H9 (cell line): ENCODE results near the gene ATP2A1. TPM values are rescaled to one million over a fixed set of nuclear protein-coding genes. Genes with fewer than 3 reads are reported as not detected.

ENCODE experiments used
- DNase-seq: peaks from one replicate; pipeline ENCODE4 v3.0.0-alpha.2; 2017
- H2AFZ ChIP-seq: one replicate; pipeline ENCODE4 v1.6.1; 2013; ENCODE audit warnings: mild to moderate bottlenecking, low read length, control low read depth, moderate library complexity
- H2AK5ac ChIP-seq: 2 replicates; pipeline ENCODE4 v1.6.1; 2013; ENCODE audit warnings: low read length, control low read depth, mixed read lengths; ENCODE audit not compliant: insufficient read length
- H2BK120ac ChIP-seq: one replicate; pipeline ENCODE4 v1.6.1; 2013; ENCODE audit warnings: low read depth, mild to moderate bottlenecking, low read length, control low read depth, inconsistent platforms; ENCODE audit not compliant: poor library complexity, severe bottlenecking
- H2BK12ac ChIP-seq: 2 replicates; pipeline ENCODE4 v1.6.1; 2013; ENCODE audit warnings: low read length, control low read depth, mixed read lengths, low read depth; ENCODE audit not compliant: insufficient read length
- H2BK15ac ChIP-seq: 2 replicates; pipeline ENCODE4 v1.6.1; 2013; ENCODE audit warnings: low read depth, low read length, control low read depth
- H2BK20ac ChIP-seq: one replicate; pipeline ENCODE4 v1.6.1; 2013; ENCODE audit warnings: low read depth, mild to moderate bottlenecking, low read length, control low read depth, inconsistent platforms; ENCODE audit not compliant: poor library complexity, severe bottlenecking
- H2BK5ac ChIP-seq: 2 replicates; pipeline ENCODE4 v1.6.1; 2013; ENCODE audit warnings: low read length, control low read depth, mixed read lengths; ENCODE audit not compliant: insufficient read length
- H3K14ac ChIP-seq: 2 replicates; pipeline ENCODE4 v1.6.1; 2013; ENCODE audit warnings: low read length, control low read depth; ENCODE audit not compliant: insufficient read depth
- H3K18ac ChIP-seq: 2 replicates; pipeline ENCODE4 v1.6.1; 2013; ENCODE audit warnings: low read depth, mild to moderate bottlenecking, mixed read lengths, low read length, control low read depth; ENCODE audit not compliant: insufficient read length
- H3K23ac ChIP-seq: 2 replicates; pipeline ENCODE4 v1.6.1; 2013; ENCODE audit warnings: low read length, control low read depth, mixed read lengths, low read depth; ENCODE audit not compliant: insufficient read length
- H3K23me2 ChIP-seq: 2 replicates; pipeline ENCODE4 v1.6.1; 2013; ENCODE audit warnings: low read depth, mild to moderate bottlenecking, mixed read lengths, low read length, control low read depth; ENCODE audit not compliant: insufficient read length, poor library complexity, severe bottlenecking
- H3K27ac ChIP-seq: 2 replicates; pipeline ENCODE4 v1.5.1; 2013; ENCODE audit warnings: low read length, control low read depth, mixed read lengths, low read depth; ENCODE audit not compliant: insufficient read length
- H3K27me3 ChIP-seq: 2 replicates; pipeline ENCODE4 v1.6.1; 2013; ENCODE audit warnings: low read length, control low read depth, inconsistent platforms; ENCODE audit not compliant: insufficient read depth
- H3K4ac ChIP-seq: 2 replicates; pipeline ENCODE4 v1.6.1; 2013; ENCODE audit warnings: low read depth, mild to moderate bottlenecking, control low read depth, inconsistent platforms, low read length, moderate library complexity
- H3K4me1 ChIP-seq: 2 replicates; pipeline ENCODE4 v1.6.1; 2013; ENCODE audit warnings: low read length, control low read depth, inconsistent platforms; ENCODE audit not compliant: insufficient read depth
- H3K4me2 ChIP-seq: 2 replicates; pipeline ENCODE4 v1.6.1; 2013; ENCODE audit warnings: low read length, control low read depth, mixed read lengths; ENCODE audit not compliant: insufficient read length, insufficient read depth
- H3K56ac ChIP-seq: 2 replicates; pipeline ENCODE4 v1.6.1; 2013; ENCODE audit warnings: low read depth, mild to moderate bottlenecking, mixed read lengths, low read length, control low read depth; ENCODE audit not compliant: insufficient read length
- H3K79me1 ChIP-seq: 2 replicates; pipeline ENCODE4 v1.6.1; 2013; ENCODE audit warnings: low read depth, mild to moderate bottlenecking, moderate library complexity, low read length, control low read depth, inconsistent platforms; ENCODE audit not compliant: insufficient read depth, poor library complexity, severe bottlenecking
- H3K79me2 ChIP-seq: 2 replicates; pipeline ENCODE4 v1.6.1; 2013; ENCODE audit warnings: low read length, control low read depth, inconsistent platforms; ENCODE audit not compliant: insufficient read depth
- H3K9ac ChIP-seq: 2 replicates; pipeline ENCODE4 v1.6.1; 2013; ENCODE audit warnings: low read length, control low read depth, mixed read lengths; ENCODE audit not compliant: insufficient read length; ENCODE audit errors: extremely low read depth
- H3K9me3 ChIP-seq: one replicate; pipeline ENCODE4 v1.6.1; 2013; ENCODE audit warnings: low read depth, low read length, inconsistent platforms; ENCODE audit not compliant: control insufficient read depth
- H3T11ph ChIP-seq: one replicate; pipeline ENCODE4 v1.6.1; 2013; ENCODE audit warnings: mild to moderate bottlenecking, low read length, control low read depth, inconsistent platforms
- H4K20me1 ChIP-seq: one replicate; pipeline ENCODE4 v1.6.1; 2013; ENCODE audit not compliant: control insufficient read depth, insufficient read length, insufficient read depth
- H4K5ac ChIP-seq: 2 replicates; pipeline ENCODE4 v1.6.1; 2013; ENCODE audit warnings: low read depth, mild to moderate bottlenecking, mixed read lengths, low read length, control low read depth; ENCODE audit not compliant: insufficient read length
- H4K8ac ChIP-seq: replicated peaks from 2 replicates; pipeline ENCODE4 v1.6.1; 2013; ENCODE audit warnings: low read length, control low read depth, mixed read lengths, low read depth; ENCODE audit not compliant: insufficient read length
- H4K91ac ChIP-seq: 2 replicates; pipeline ENCODE4 v1.6.1; 2013; ENCODE audit warnings: low read depth, mild to moderate bottlenecking, moderate library complexity, mixed read lengths, low read length, control low read depth; ENCODE audit not compliant: insufficient read length
- H3K27ac Mint-ChIP-seq, 3 experiments: 2 replicates in 2 of 3; 3 replicates in 1 of 3; pipeline ENCODE4 v1.8.0; 2020 to 2021; ENCODE audit warnings: mixed read lengths in 3 of 3, mild to moderate bottlenecking in 1 of 3, moderate library complexity in 1 of 3
- H3K27me3 Mint-ChIP-seq: 2 replicates; pipeline ENCODE4 v1.8.0; 2021; ENCODE audit warnings: low read depth, mild to moderate bottlenecking, moderate library complexity, mixed read lengths
- H3K36me3 Mint-ChIP-seq, 3 experiments: 2 replicates in 2 of 3; 3 replicates in 1 of 3; pipeline ENCODE4 v1.8.0; 2020 to 2021; ENCODE audit warnings: low read depth in 3 of 3, mixed read lengths in 3 of 3; ENCODE audit not compliant: insufficient read depth in 1 of 3
- H3K4me1 Mint-ChIP-seq, 2 experiments: 2 replicates each; pipeline ENCODE4 v1.8.0; 2020; ENCODE audit warnings: mixed read lengths in 2 of 2
- H3K4me3 Mint-ChIP-seq, 2 experiments: 2 replicates in 1 of 2; 3 replicates in 1 of 2; pipeline ENCODE4 v1.8.0; 2020 to 2021; ENCODE audit warnings: mild to moderate bottlenecking in 2 of 2, mixed read lengths in 2 of 2, moderate library complexity in 1 of 2
- H3K9me3 Mint-ChIP-seq, 2 experiments: 2 replicates in 1 of 2; 3 replicates in 1 of 2; pipeline ENCODE4 v1.8.0; 2020; ENCODE audit warnings: mild to moderate bottlenecking in 2 of 2, mixed read lengths in 2 of 2, moderate library complexity in 1 of 2
- CTCF ChIP-seq: fragments of 200-600 bp; sonication (generic); conservative IDR thresholded peaks from 3 replicates; pipeline ENCODE4 v1.8.0; 2021; ENCODE audit warnings: antibody characterized with exemption, mild to moderate bottlenecking
- WGBS: extraction: QIAGEN DNeasy Blood & Tissue Kit; methylation state at CpG from one replicate; pipeline ENCODE4 v1.1.7; 2013; ENCODE audit warnings: missing lambda C conversion rate, low lambda C conversion rate, mixed read lengths; ENCODE audit not compliant: insufficient read length; ENCODE audit errors: extremely low coverage; 5-methylcytosine and 5-hydroxymethylcytosine counted together
- total RNA-seq: library from RNA; stranded (reverse); gene quantifications from 2 replicates; pipeline ENCODE4 v1.2.1, GENCODE V29; 2021

ATP2A1 gene
- total RNA-seq, 1 experiment from 2014 or later, result 4.6 TPM

- no peaks in the 10 kb centered on the region for H3K23me2 ChIP-seq
- no peaks in the 10 kb centered on the region for H3K79me1 ChIP-seq
- no peak overlapping the region for H3T11ph ChIP-seq
- no peaks in the 10 kb centered on the region for H3K27me3 Mint-ChIP-seq
- H2AK5ac ChIP-seq, result no peak overlapping the region
- no peaks in the 10 kb centered on the region for H3K27me3 ChIP-seq
- H3K4ac ChIP-seq, result no peak overlapping the region
- H3K18ac ChIP-seq, result no peak overlapping the region
- no peak overlapping the region for H2AFZ ChIP-seq
- H3K4me3 Mint-ChIP-seq, result no peak overlapping the region
- H3K4me1 Mint-ChIP-seq, result no peaks in the 10 kb centered on the region
- H4K5ac ChIP-seq, result no peak overlapping the region
- no peak overlapping the region for H3K4me2 ChIP-seq
- no peak overlapping the region for H2BK12ac ChIP-seq
- no peak for DNase-seq
- H3K27ac ChIP-seq, result no peak overlapping the region
- no peak overlapping the region; a peak in 2 of 7 replicates for H3K27ac Mint-ChIP-seq
- no peak overlapping the region for H4K91ac ChIP-seq
- H4K20me1 ChIP-seq, result no peaks in the 10 kb centered on the region
- H3K36me3 Mint-ChIP-seq, result peaks cover 2 to 33% (median 15%) of the 10 kb centered on the region in 3 experiments; a peak in 5 of 7 replicates
- no peak overlapping the region for H2BK15ac ChIP-seq
- H3K9me3 Mint-ChIP-seq, result no peaks in the 10 kb centered on the region
- H4K8ac ChIP-seq, result no peak overlapping the region
- H3K9ac ChIP-seq, result no peak overlapping the region
- no peaks in the 10 kb centered on the region for H3K9me3 ChIP-seq
- no peaks in the 10 kb centered on the region for H3K79me2 ChIP-seq
- H2BK20ac ChIP-seq, result no peak overlapping the region
- TF ChIP-seq CTCF, result no peak
- no peak overlapping the region for H2BK5ac ChIP-seq
- H3K23ac ChIP-seq, result no peak overlapping the region
- no peak overlapping the region for H3K56ac ChIP-seq
- H3K14ac ChIP-seq, result no peak overlapping the region
- no peak overlapping the region for H2BK120ac ChIP-seq
- no CpG with 5 or more reads among the region's 19 CpGs for WGBS
- H3K4me1 ChIP-seq, result no peaks in the 10 kb centered on the region
These were observed 32.1 kb downstream of the ATP2A1 start for GRCh38 chr16:28910086-28911031.
